ENCODE data around the gene GRID1.

DNA sequence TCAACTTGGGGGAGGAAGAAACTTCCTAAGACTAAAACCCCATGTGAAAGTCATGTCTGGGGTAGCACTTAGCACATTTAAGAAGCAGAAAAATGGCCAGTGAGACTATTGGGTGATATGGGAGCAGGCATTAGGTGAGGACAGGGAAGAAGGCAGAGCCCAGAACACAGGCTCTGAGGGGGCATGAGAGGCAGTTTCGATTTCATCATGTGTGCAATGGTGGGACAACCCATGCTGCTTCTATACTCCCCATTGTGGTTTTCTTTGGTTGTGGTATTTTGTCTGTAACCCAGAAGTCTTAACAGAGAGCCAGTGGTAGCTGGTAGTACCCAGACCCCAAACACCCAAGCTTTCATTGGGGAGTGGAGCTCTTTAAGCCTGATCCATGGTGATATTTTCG, 752.0 kb downstream of the GRID1 start:
- TF ChIP-seq, protein P1, sequence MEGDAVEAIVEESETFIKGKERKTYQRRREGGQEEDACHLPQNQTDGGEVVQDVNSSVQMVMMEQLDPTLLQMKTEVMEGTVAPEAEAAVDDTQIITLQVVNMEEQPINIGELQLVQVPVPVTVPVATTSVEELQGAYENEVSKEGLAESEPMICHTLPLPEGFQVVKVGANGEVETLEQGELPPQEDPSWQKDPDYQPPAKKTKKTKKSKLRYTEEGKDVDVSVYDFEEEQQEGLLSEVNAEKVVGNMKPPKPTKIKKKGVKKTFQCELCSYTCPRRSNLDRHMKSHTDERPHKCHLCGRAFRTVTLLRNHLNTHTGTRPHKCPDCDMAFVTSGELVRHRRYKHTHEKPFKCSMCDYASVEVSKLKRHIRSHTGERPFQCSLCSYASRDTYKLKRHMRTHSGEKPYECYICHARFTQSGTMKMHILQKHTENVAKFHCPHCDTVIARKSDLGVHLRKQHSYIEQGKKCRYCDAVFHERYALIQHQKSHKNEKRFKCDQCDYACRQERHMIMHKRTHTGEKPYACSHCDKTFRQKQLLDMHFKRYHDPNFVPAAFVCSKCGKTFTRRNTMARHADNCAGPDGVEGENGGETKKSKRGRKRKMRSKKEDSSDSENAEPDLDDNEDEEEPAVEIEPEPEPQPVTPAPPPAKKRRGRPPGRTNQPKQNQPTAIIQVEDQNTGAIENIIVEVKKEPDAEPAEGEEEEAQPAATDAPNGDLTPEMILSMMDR (IDR thresholded peaks at IDR 0.05; ENCODE audit: low read length): no peak
- no peak for TF ChIP-seq EZH2 (IDR thresholded peaks at IDR 0.05; ENCODE audit: borderline replicate concordance, low read length)
